H1 (cell line): ENCODE results near the gene USP16. TPM values are rescaled to one million over a fixed set of nuclear protein-coding genes. Genes with fewer than 3 reads are reported as not detected.

Experiments used
- CTCF ChIA-PET: fragments of 300-600 bp; sonication (Branson Sonifier 250); formaldehyde crosslinking; loops from one replicate; lab custom pipeline; 2021; ENCODE audit not compliant: partially characterized antibody; lab: Charles Lee
- POLR2A ChIA-PET: fragments of 300-600 bp; sonication (Branson Sonifier 250); formaldehyde crosslinking; loops from one replicate; lab custom pipeline; 2021; ENCODE audit warnings: inconsistent platforms; ENCODE audit not compliant: partially characterized antibody; lab: Charles Lee
- DNase-seq, 2 experiments: peaks; one replicate each; pipeline versions ENCODE4 v3.0.0 to v3.0.0-alpha.2; 2010 to 2022; ENCODE audit warnings: low spot score in 2 of 2, low read depth in 1 of 2, mixed read lengths in 1 of 2
- FAIRE-seq: peaks from 2 replicates; lab custom pipeline; 2011; peaks lifted over from hg19 to GRCh38; lab: Jason Lieb, UNC
- H2AFZ ChIP-seq: 2 replicates; pipeline ENCODE4 v1.8.1; 2012; ENCODE audit warnings: low read length, inconsistent platforms
- H2AK5ac ChIP-seq: 2 replicates; pipeline ENCODE4 v1.6.1; 2013; ENCODE audit warnings: low read depth, low read length
- H2BK120ac ChIP-seq: replicated peaks from 2 replicates; pipeline ENCODE3; 2013; ENCODE audit warnings: low read depth, low read length, inconsistent platforms
- H2BK12ac ChIP-seq: 2 replicates; pipeline ENCODE4 v1.6.1; 2013; ENCODE audit warnings: low read depth, low read length
- H2BK15ac ChIP-seq: 2 replicates; pipeline ENCODE4 v1.6.1; 2013; ENCODE audit warnings: low read length
- H2BK20ac ChIP-seq: 2 replicates; pipeline ENCODE4 v1.6.1; 2013; ENCODE audit warnings: low read length
- H2BK5ac ChIP-seq: 2 replicates; pipeline ENCODE4 v1.6.1; 2013; ENCODE audit warnings: low read depth, low read length
- H3K14ac ChIP-seq: 2 replicates; pipeline ENCODE4 v1.6.1; 2013; ENCODE audit warnings: inconsistent platforms; ENCODE audit not compliant: insufficient read length
- H3K18ac ChIP-seq: 2 replicates; pipeline ENCODE4 v1.6.1; 2013; ENCODE audit warnings: low read length; ENCODE audit errors: extremely low read depth
- H3K23ac ChIP-seq: 2 replicates; pipeline ENCODE4 v1.6.1; 2013; ENCODE audit warnings: inconsistent platforms; ENCODE audit not compliant: insufficient read length
- H3K23me2 ChIP-seq: 2 replicates; pipeline ENCODE4 v1.6.1; 2013; ENCODE audit warnings: low read depth, low read length
- H3K27ac ChIP-seq: 2 replicates; pipeline ENCODE4 v1.6.1; 2011; ENCODE audit warnings: low read depth, low read length, inconsistent platforms
- H3K27me3 ChIP-seq, 4 experiments: replicated peaks in 1 of 4; 1 replicate in 1 of 4; 2 replicates in 3 of 4; pipeline versions ENCODE4 v1.6.1 to v1.8.1; 2011 to 2013; ENCODE audit warnings: low read length in 3 of 4, mild to moderate bottlenecking in 3 of 4, inconsistent platforms in 2 of 4, mixed read lengths in 2 of 4, moderate library complexity in 1 of 4; ENCODE audit not compliant: control insufficient read depth in 3 of 4, insufficient read depth in 3 of 4; ENCODE audit errors: extremely low read depth in 1 of 4
- H3K36me3 ChIP-seq, 4 experiments: 2 replicates each; pipeline versions ENCODE4 v1.6.1 to v1.8.1; 2011 to 2013; ENCODE audit warnings: mild to moderate bottlenecking in 4 of 4, low read length in 3 of 4, moderate library complexity in 2 of 4, control low read depth in 1 of 4, inconsistent platforms in 1 of 4; ENCODE audit not compliant: insufficient read depth in 4 of 4, control insufficient read depth in 2 of 4
- H3K4ac ChIP-seq: replicated peaks from 2 replicates; pipeline ENCODE3; 2013; ENCODE audit warnings: low read length, low read depth, mixed read lengths, inconsistent platforms; ENCODE audit not compliant: insufficient read length
- H3K4me1 ChIP-seq, 4 experiments: replicated peaks in 1 of 4; 1 replicate in 1 of 4; 2 replicates in 3 of 4; pipeline versions ENCODE4 v1.6.1 to v1.8.1; 2011 to 2013; ENCODE audit warnings: low read length in 3 of 4, inconsistent platforms in 2 of 4, mixed read lengths in 1 of 4; ENCODE audit not compliant: insufficient read depth in 4 of 4, control insufficient read depth in 3 of 4
- H3K4me2 ChIP-seq, 2 experiments: 2 replicates each; pipeline versions ENCODE4 v1.6.1 to v1.8.1; 2011 to 2013; ENCODE audit warnings: low read depth in 2 of 2, low read length in 2 of 2, control low read depth in 1 of 2, inconsistent platforms in 1 of 2, mild to moderate bottlenecking in 1 of 2; ENCODE audit not compliant: insufficient read depth in 1 of 2
- H3K4me3 ChIP-seq, 4 experiments: fragments of 200-600, 300-600 bp in 1 of 4; sonication (generic), shearing (Covaris generic), sonication (Bioruptor Twin) in 1 of 4; 2 replicates each; pipeline versions ENCODE4 v1.5.1 to v1.8.1; 2011 to 2016; ENCODE audit warnings: low read length in 4 of 4, low read depth in 3 of 4, control low read depth in 2 of 4, inconsistent platforms in 2 of 4, mild to moderate bottlenecking in 2 of 4, mixed read lengths in 1 of 4, moderate library complexity in 1 of 4; ENCODE audit not compliant: insufficient read depth in 2 of 4; ENCODE audit errors: extremely low read depth in 1 of 4
- H3K56ac ChIP-seq: replicated peaks from 2 replicates; pipeline ENCODE3; 2013; ENCODE audit warnings: low read depth, mild to moderate bottlenecking, mixed read lengths, low read length, inconsistent platforms; ENCODE audit not compliant: insufficient read length
- H3K79me1 ChIP-seq: 2 replicates; pipeline ENCODE4 v1.6.1; 2013; ENCODE audit warnings: low read depth, low read length, control low read depth
- H3K79me2 ChIP-seq, 2 experiments: 2 replicates each; pipeline versions ENCODE4 v1.6.1 to v1.8.1; 2012 to 2013; ENCODE audit warnings: low read length in 2 of 2, mild to moderate bottlenecking in 2 of 2, inconsistent platforms in 1 of 2; ENCODE audit not compliant: insufficient read depth in 2 of 2, control insufficient read depth in 1 of 2
- H3K9ac ChIP-seq, 4 experiments: replicated peaks in 1 of 4; 1 replicate in 1 of 4; 2 replicates in 3 of 4; pipeline versions ENCODE4 v1.6.1 to v1.8.1; 2011 to 2013; ENCODE audit warnings: low read depth in 3 of 4, low read length in 3 of 4, control low read depth in 2 of 4, mild to moderate bottlenecking in 2 of 4, moderate library complexity in 2 of 4, inconsistent platforms in 1 of 4; ENCODE audit errors: extremely low read depth in 1 of 4
- H3K9me3 ChIP-seq, 2 experiments: 2 replicates each; pipeline versions ENCODE4 v1.6.1 to v1.8.1; 2012 to 2013; ENCODE audit warnings: mild to moderate bottlenecking in 2 of 2, moderate library complexity in 2 of 2, control low read depth in 1 of 2, inconsistent platforms in 1 of 2, low read depth in 1 of 2, low read length in 1 of 2, mixed read lengths in 1 of 2; ENCODE audit not compliant: insufficient read depth in 2 of 2
- H4K20me1 ChIP-seq, 2 experiments: replicated peaks in 1 of 2; 2 replicates each; pipeline versions ENCODE3 to v1.8.1; 2011 to 2013; ENCODE audit warnings: inconsistent platforms in 2 of 2, low read length in 2 of 2, mild to moderate bottlenecking in 1 of 2; ENCODE audit not compliant: insufficient read depth in 2 of 2, control insufficient read depth in 1 of 2
- H4K5ac ChIP-seq: 2 replicates; pipeline ENCODE4 v1.6.1; 2013; ENCODE audit warnings: low read length, low read depth, mixed read lengths, inconsistent platforms; ENCODE audit not compliant: insufficient read length
- H4K8ac ChIP-seq: 2 replicates; pipeline ENCODE4 v1.8.0; 2013; ENCODE audit warnings: mild to moderate bottlenecking, moderate library complexity, low read length, inconsistent platforms; ENCODE audit not compliant: insufficient read depth; ENCODE audit errors: extremely low read depth
- H4K91ac ChIP-seq: replicated peaks from 2 replicates; pipeline ENCODE3; 2013; ENCODE audit warnings: low read length, mixed read lengths, inconsistent platforms; ENCODE audit not compliant: insufficient read length
- CBX8 ChIP-seq: fragments of 300-800, 300-1000 bp; sonication (generic); IDR thresholded peaks from 2 replicates; pipeline ENCODE4 v1.7.1; 2016; ENCODE audit warnings: low read depth, low read length, borderline replicate concordance
- CREB1 ChIP-seq: IDR thresholded peaks from 2 replicates; pipeline ENCODE4 v1.6.1; 2012; ENCODE audit warnings: inconsistent platforms
- EZH2 ChIP-seq: fragments of 200-600 bp; sonication (generic); IDR thresholded peaks from 2 replicates; pipeline ENCODE4 v1.7.1; 2012; ENCODE audit warnings: low read depth, mild to moderate bottlenecking, moderate library complexity, low read length, inconsistent platforms; ENCODE audit not compliant: severe bottlenecking
- GABPA ChIP-seq: IDR thresholded peaks from 2 replicates; pipeline ENCODE4 v1.6.1; 2011; ENCODE audit warnings: mild to moderate bottlenecking, low read length, moderate library complexity, borderline replicate concordance; ENCODE audit not compliant: insufficient read depth
- MAX ChIP-seq: IDR thresholded peaks from 2 replicates; pipeline ENCODE4 v1.6.1; 2012; ENCODE audit warnings: inconsistent platforms
- PHF8 ChIP-seq: fragments of 200-600 bp; sonication (generic); conservative IDR thresholded peaks from 2 replicates; pipeline ENCODE4 v1.7.1; 2012; ENCODE audit warnings: low read depth, mild to moderate bottlenecking, inconsistent platforms, low read length, moderate library complexity
- POLR2AphosphoS5 ChIP-seq: IDR thresholded peaks from 2 replicates; pipeline ENCODE4 v1.6.1; 2011; ENCODE audit warnings: low read depth, low read length
- SAP30 ChIP-seq: fragments of 300-600 bp; sonication (generic); IDR thresholded peaks from 2 replicates; pipeline ENCODE4 v1.7.1; 2012; ENCODE audit warnings: low read length, moderate library complexity, mild to moderate bottlenecking, inconsistent platforms; ENCODE audit not compliant: insufficient read depth, insufficient replicate concordance
- SP4 ChIP-seq: IDR thresholded peaks from 2 replicates; pipeline ENCODE4 v1.6.1; 2012; ENCODE audit warnings: low read length, inconsistent platforms
- TCF12 ChIP-seq: IDR thresholded peaks from 2 replicates; pipeline ENCODE4 v1.6.1; 2011; ENCODE audit warnings: low read depth, mild to moderate bottlenecking, low read length
- YY1 ChIP-seq: IDR thresholded peaks from 2 replicates; pipeline ENCODE4 v1.6.1; 2011; ENCODE audit warnings: low read depth, mild to moderate bottlenecking, low read length
- WGBS, 2 experiments: shearing (Covaris generic) in 1 of 2; methylation state at CpG; one replicate each; pipeline versions ENCODE4 v1.1.6 to v1.1.7; 2013 to 2015; ENCODE audit warnings: low lambda C conversion rate in 2 of 2, mixed read lengths in 2 of 2, inconsistent platforms in 1 of 2, low coverage in 1 of 2, missing lambda C conversion rate in 1 of 2; ENCODE audit not compliant: insufficient replicate concordance in 2 of 2, insufficient coverage in 1 of 2, insufficient read length in 1 of 2; ENCODE audit errors: extremely low coverage in 1 of 2, missing lambda C conversion rate in 1 of 2; 5-methylcytosine and 5-hydroxymethylcytosine counted together
- polyA plus RNA-seq, 7 experiments: library from polyadenylated mRNA; depleted of rRNA in 3 of 7; stranded (reverse) in 5 of 7; unstranded in 2 of 7; fragments of >200 nt in 5 of 7; fragments of 200-250 nt in 2 of 7; gene quantifications; 1 replicate in 5 of 7; 2 replicates in 1 of 7; 4 replicates in 1 of 7; pipeline versions ENCODE4 v1.2.1 to v1.2.3, GENCODE V29; 2011 to 2013; ENCODE audit warnings: missing spikeins in 2 of 7, mixed read lengths in 2 of 7
- total RNA-seq: library from RNA; stranded (reverse); fragmentation: NEBNext Ultra II Directional; extraction: Animal tissue kit (Norgen Biotek cat#: 25700); gene quantifications from 2 replicates; pipeline ENCODE4 v1.2.1, GENCODE V29; 2021

USP16 gene
- total and polyA plus RNA-seq, 2 of the 8 experiments (the other 6 are each of a cell fraction or from before 2014, with no cell fraction given): 3.4 to 19.1 TPM

- no peak for FAIRE-seq
- 86% methylated on average over 4 of the region's 4 CpGs; no CpG with 5 or more reads in 1 of the 2 experiments for WGBS, 2 experiments
- H3K79me2 ChIP-seq: peaks cover 0 to 37% of the 10 kb centered on the region in 2 experiments; a peak in 3 of 4 replicates
Observed at GRCh38 chr21:28986677-28987076, 37.8 kb upstream of the USP16 start.

More at GRCh38 chr21:28986677-28987076, 37.8 kb upstream of the USP16 start:
- H2AK5ac ChIP-seq: no peak overlapping the region
- ChIA-PET CTCF (no interaction called here), POLR2A (no interaction called here)
- H4K91ac ChIP-seq: no peak overlapping the region
- peaks cover 2% of the 10 kb centered on the region in 2 experiments for H4K20me1 ChIP-seq
- no peak overlapping the region for H2BK15ac ChIP-seq
- no peak overlapping the region for H2BK120ac ChIP-seq
- H3K23me2 ChIP-seq: no peaks in the 10 kb centered on the region
- H3K4me1 ChIP-seq: no peaks in the 10 kb centered on the region
- H3K56ac ChIP-seq: no peak overlapping the region
- H3K27me3 ChIP-seq: no peaks in the 10 kb centered on the region
- H3K36me3 ChIP-seq: peaks cover 0 to 16% (median 12%) of the 10 kb centered on the region in 4 experiments; a peak in 4 of 8 replicates
- H2BK12ac ChIP-seq: no peak overlapping the region
- no peak overlapping the region for H3K9ac ChIP-seq
- H2AFZ ChIP-seq: no peak overlapping the region
- no peak overlapping the region for H4K5ac ChIP-seq
- no peak overlapping the region for H4K8ac ChIP-seq
- H3K4me2 ChIP-seq: no peak overlapping the region
- no peak overlapping the region for H3K18ac ChIP-seq
- H3K4ac ChIP-seq: no peak overlapping the region
- H3K4me3 ChIP-seq: no peak overlapping the region
- no peak overlapping the region for H3K23ac ChIP-seq
- no peak overlapping the region for H2BK20ac ChIP-seq
- H3K27ac ChIP-seq: no peak overlapping the region
- DNase-seq: no peak
- H3K14ac ChIP-seq: no peak overlapping the region
- no peak overlapping the region for H2BK5ac ChIP-seq
- TF ChIP-seq MAX (no peak), YY1 (no peak), TCF12 (no peak), SP4 (no peak), PHF8 (no peak), EZH2 (no peak), CREB1 (no peak), GABPA (no peak), CBX8 (no peak), SAP30 (no peak), POLR2AphosphoS5 (no peak)
- H3K79me1 ChIP-seq: no peaks in the 10 kb centered on the region; the same call in 1 of the 2 replicates
- H3K9me3 ChIP-seq: no peaks in the 10 kb centered on the region
